WI38 (cell line): ENCODE measurements around the gene NT5DC1.

Source experiments
- H3K4me3 ChIP-seq: 2 replicates; pipeline ENCODE4 v1.5.1; 2011; ENCODE audit warnings: low read depth, mild to moderate bottlenecking, control low read depth, low read length
- TF ChIP-seq, protein P1 (sequence below): IDR thresholded peaks from 2 replicates; pipeline ENCODE4 v1.5.1; 2012; ENCODE audit warnings: low read depth, mild to moderate bottlenecking, control low read depth, low read length

Gene NT5DC1

DNA sequence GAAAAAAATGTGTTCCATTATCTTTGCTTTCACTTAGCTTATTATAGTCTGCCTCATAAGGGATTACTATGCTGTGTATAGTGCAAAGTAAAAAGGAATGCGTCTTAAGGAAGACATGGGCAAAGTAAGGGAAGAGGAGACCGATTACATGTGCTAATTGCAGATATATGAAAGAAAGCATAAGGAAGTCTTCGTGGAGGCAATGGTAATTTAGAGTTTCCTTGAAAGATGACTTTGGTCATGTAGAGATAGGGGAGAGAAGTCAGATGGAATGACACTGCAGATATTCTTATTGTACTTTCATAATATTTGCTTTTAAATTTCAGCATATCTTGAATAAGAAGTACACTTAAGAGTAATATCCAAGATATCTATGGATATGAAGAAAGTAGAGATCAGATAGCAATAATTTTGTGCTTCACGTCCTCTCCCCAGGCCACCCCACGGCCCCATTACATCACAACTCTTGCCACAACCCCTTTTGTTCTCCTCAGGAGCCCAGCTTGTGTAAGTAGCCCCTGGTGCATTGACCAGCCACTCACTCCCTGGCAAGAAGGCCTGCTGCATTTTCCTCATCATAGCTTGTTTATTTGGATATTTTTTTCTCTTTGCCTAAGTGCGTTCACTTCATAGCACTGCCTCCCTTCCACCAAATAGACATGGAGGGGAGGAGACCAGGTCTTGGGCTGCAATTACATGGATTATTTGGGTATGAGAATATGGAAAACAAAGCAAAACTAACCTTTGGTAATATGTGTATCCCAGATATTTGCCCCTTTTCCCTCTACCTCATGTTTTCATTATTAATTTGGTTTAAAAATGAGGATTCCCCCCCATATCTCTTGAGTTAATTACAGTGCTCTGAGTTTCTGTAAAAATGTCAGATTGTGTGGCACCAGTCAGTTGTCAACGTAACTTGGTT, 56.0 kb downstream of the NT5DC1 start:
- TF ChIP-seq, protein P1, sequence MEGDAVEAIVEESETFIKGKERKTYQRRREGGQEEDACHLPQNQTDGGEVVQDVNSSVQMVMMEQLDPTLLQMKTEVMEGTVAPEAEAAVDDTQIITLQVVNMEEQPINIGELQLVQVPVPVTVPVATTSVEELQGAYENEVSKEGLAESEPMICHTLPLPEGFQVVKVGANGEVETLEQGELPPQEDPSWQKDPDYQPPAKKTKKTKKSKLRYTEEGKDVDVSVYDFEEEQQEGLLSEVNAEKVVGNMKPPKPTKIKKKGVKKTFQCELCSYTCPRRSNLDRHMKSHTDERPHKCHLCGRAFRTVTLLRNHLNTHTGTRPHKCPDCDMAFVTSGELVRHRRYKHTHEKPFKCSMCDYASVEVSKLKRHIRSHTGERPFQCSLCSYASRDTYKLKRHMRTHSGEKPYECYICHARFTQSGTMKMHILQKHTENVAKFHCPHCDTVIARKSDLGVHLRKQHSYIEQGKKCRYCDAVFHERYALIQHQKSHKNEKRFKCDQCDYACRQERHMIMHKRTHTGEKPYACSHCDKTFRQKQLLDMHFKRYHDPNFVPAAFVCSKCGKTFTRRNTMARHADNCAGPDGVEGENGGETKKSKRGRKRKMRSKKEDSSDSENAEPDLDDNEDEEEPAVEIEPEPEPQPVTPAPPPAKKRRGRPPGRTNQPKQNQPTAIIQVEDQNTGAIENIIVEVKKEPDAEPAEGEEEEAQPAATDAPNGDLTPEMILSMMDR, result no peak
- H3K4me3 ChIP-seq, result no peak overlapping the region

DNA sequence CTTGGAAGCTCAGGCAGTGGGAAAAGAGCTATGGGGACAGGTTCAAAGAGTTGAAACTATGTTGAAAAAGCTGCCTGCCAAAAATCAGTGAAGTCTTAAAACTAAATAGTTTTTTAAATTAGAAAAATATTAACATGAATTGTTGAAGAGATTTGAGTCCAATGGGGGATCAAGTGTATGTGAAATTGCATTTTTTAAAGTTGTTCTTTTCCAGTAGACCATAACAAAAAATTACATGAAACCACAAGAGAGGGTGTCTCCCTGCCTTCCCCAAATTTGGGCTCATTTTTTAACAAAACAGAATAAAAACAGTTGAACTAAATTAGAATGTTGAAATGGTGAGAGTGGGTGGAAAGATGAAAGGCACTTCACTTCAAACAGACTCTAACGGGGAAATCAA, 56.7 kb downstream of the NT5DC1 start:
- no peak overlapping the region for H3K4me3 ChIP-seq

DNA sequence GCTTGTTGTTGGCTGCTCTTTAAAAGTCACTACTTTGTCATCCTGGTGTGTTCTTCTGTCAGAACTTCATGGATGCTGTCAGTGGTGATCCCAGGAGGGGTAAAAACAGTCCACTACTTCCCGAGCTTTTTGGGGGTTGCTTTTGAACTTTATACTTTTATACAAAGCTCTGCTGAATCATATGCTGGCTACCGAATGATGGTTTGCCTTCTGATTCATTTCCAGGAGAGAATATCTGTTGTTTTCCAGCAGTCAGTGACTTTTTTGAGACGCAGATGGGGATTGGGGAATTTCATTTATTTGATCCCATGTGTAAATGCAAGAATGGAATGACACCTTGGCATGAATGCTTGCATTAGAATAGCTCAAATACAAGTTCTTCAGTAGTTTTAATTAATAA, 58.0 kb downstream of the NT5DC1 start:
- no peak overlapping the region for H3K4me3 ChIP-seq
- TF ChIP-seq, protein P1, result no peak

More for the DNA sequence above, 56.7 kb downstream of the NT5DC1 start:
- TF ChIP-seq, protein P1, result no peak

DNA sequence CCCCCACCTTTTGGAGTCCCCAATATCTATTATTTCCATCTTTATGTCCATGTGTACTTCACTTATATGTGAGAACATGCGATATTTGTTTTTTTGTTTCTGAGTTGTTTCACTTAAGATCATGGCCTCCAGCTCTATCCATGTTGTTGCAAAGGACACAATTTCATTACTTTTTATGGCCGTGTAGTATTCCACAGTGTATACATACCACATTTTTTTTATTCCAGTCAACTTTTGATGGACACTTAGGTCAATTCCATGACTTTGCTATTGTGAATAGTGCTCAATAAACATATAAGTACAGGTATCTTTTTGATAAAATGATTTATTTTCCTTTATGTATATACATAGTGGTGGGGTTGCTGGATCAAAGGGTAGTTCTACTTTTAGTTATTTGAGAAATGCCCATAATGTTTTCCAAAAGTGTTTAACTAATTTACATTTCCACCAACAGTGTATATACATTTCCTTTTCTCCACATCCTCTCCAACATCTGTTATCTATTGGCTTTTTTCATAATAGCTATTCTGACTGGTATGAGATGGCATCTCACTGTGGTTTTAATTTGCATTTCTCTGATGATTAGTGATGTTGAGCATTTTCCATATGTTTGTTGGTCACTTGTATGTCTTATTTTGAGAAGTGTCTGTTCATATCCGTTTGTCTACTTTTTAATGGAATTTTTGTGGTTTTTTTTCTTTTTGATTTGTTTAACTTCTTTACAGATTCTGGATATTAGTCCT, 59.3 kb downstream of the NT5DC1 start:
- TF ChIP-seq, protein P1, result no peak
- H3K4me3 ChIP-seq, result no peak overlapping the region

DNA sequence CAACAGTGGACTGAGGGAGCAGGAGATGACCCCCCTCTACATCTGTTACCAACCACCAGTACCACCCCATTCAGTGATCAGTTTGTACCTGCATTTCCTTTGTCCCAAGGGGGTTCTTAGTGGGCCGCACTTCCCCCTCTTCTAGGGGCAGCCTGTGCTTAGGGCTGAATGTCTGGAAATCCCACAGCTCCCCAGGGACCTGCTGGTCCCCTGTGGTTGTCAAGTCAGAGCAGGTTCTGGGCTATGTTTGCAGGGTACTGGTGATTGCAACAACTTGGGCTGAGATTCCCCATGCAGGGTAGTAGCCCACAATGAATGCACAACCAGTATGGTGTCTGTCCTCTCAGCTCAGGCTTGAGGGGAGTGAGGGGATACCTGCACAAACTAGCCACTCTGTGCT, 64.9 kb downstream of the NT5DC1 start:
- TF ChIP-seq, protein P1, result no peak
- no peak overlapping the region for H3K4me3 ChIP-seq

DNA sequence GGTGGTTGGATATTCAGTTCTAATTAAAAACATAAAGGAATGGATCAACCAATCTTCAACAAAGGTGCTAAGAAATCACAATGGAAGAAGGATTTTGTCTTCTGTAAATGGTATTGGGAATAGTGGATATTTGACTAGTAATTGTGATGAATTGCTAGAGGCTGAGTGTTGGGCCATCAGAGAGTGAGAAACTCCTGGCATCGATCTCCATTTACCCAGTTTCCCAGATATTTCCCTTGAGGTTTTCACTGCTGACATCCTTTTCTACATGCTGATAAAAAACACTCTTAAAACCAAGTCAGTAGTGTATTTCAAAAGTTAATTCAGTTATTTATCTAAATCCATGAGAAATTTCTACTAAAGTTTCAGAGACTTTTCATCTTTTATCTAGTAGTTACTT, 65.7 kb downstream of the NT5DC1 start:
- TF ChIP-seq, protein P1, result no peak
- H3K4me3 ChIP-seq, result no peak overlapping the region

DNA sequence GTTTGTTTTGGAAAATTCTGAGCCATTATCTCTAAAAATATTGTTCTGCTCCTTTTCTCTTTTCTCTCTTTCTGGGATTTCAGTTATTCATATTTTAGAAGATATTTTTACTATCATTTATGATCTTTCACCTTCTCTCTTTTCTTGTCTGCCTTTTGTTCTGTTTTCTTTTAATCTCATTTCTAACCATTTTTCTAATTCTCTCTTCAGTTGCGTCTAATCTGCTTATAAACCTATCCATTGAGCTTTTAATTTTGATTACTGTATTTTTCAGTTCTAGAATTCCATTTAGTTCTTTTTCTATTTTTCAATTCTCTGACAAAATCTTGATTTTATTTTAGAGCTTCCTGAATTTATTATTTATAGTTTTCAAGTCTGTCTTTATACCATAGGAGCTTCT, 67.5 kb downstream of the NT5DC1 start:
- TF ChIP-seq, protein P1, result no peak
- no peak overlapping the region for H3K4me3 ChIP-seq
